Measurements from ENCODE around the gene APBA3.
A peak's percentile ranks its signal among the peaks of the same experiment; 100 is the strongest.

The APBA3 gene

GRCh38 chr19:3761382-3762129 lies at the start of gene APBA3:
APBA3 (minus strand) TSS chr19:3761692; CDS start chr19:3760264, 1,428 bp downstream.
- in situ Hi-C loops (cut with HindIII; ENCODE audit: low pct_ligation_motif_present, low pct_unique_long_range_greater_than_20kb, low sequenced_read_pairs): no loop called here
- peak; percentile 87 for DNase-seq

- DNase-seq: no peak
- in situ Hi-C loops (cut with HindIII; ENCODE audit: low pct_ligation_motif_present, low pct_unique_long_range_greater_than_20kb, low sequenced_read_pairs): no loop called here
Observed at GRCh38 chr19:3810708-3811355, 49.3 kb upstream of the APBA3 start.

- in situ Hi-C loops (cut with HindIII; ENCODE audit: low pct_ligation_motif_present, low pct_unique_long_range_greater_than_20kb, low sequenced_read_pairs): no loop called here
- DNase-seq: no peak
Observed at GRCh38 chr19:3809881-3810707, 48.6 kb upstream of the APBA3 start.

GRCh38 chr19:3808420-3809143 lies 47.1 kb upstream of the APBA3 start:
- no peak for DNase-seq
- in situ Hi-C loops (cut with HindIII; ENCODE audit: low pct_ligation_motif_present, low pct_unique_long_range_greater_than_20kb, low sequenced_read_pairs): no loop called here

GRCh38 chr19:3807574-3808354 lies 46.3 kb upstream of the APBA3 start:
- DNase-seq: no peak
- in situ Hi-C loops (cut with HindIII; ENCODE audit: low pct_ligation_motif_present, low pct_unique_long_range_greater_than_20kb, low sequenced_read_pairs): no loop called here

GRCh38 chr19:3807131-3807480 lies 45.6 kb upstream of the APBA3 start:
- no peak for DNase-seq
- in situ Hi-C loops (cut with HindIII; ENCODE audit: low pct_ligation_motif_present, low pct_unique_long_range_greater_than_20kb, low sequenced_read_pairs): no loop called here

- in situ Hi-C loops (cut with HindIII; ENCODE audit: low pct_ligation_motif_present, low pct_unique_long_range_greater_than_20kb, low sequenced_read_pairs): no loop called here
Observed at GRCh38 chr19:3805859-3806258, 44.4 kb upstream of the APBA3 start.

GRCh38 chr19:3804429-3804828 lies 42.9 kb upstream of the APBA3 start:
- in situ Hi-C loops (cut with HindIII; ENCODE audit: low pct_ligation_motif_present, low pct_unique_long_range_greater_than_20kb, low sequenced_read_pairs): no loop called here
- DNase-seq: no peak

More at GRCh38 chr19:3805859-3806258, 44.4 kb upstream of the APBA3 start:
- no peak for DNase-seq

- DNase-seq: no peak
- in situ Hi-C loops (cut with HindIII; ENCODE audit: low pct_ligation_motif_present, low pct_unique_long_range_greater_than_20kb, low sequenced_read_pairs): no loop called here
Observed at GRCh38 chr19:3803986-3804385, 42.5 kb upstream of the APBA3 start.

GRCh38 chr19:3803114-3803888 lies 41.8 kb upstream of the APBA3 start:
- in situ Hi-C loops (cut with HindIII; ENCODE audit: low pct_ligation_motif_present, low pct_unique_long_range_greater_than_20kb, low sequenced_read_pairs): no loop called here

GRCh38 chr19:3801412-3802096 lies 40.1 kb upstream of the APBA3 start:
- in situ Hi-C loops (cut with HindIII; ENCODE audit: low pct_ligation_motif_present, low pct_unique_long_range_greater_than_20kb, low sequenced_read_pairs): no loop called here
- DNase-seq: no peak

More at GRCh38 chr19:3803114-3803888, 41.8 kb upstream of the APBA3 start:
- DNase-seq: no peak

- in situ Hi-C loops (cut with HindIII; ENCODE audit: low pct_ligation_motif_present, low pct_unique_long_range_greater_than_20kb, low sequenced_read_pairs): no loop called here
- no peak for DNase-seq
Observed at GRCh38 chr19:3800996-3801395, 39.5 kb upstream of the APBA3 start.

- in situ Hi-C loops (cut with HindIII; ENCODE audit: low pct_ligation_motif_present, low pct_unique_long_range_greater_than_20kb, low sequenced_read_pairs): no loop called here
- DNase-seq: no peak
Observed at GRCh38 chr19:3798137-3798536, 36.6 kb upstream of the APBA3 start.

- in situ Hi-C loops (cut with HindIII; ENCODE audit: low pct_ligation_motif_present, low pct_unique_long_range_greater_than_20kb, low sequenced_read_pairs): no loop called here
- no peak for DNase-seq
Observed at GRCh38 chr19:3796358-3796757, 34.9 kb upstream of the APBA3 start.

- in situ Hi-C loops (cut with HindIII; ENCODE audit: low pct_ligation_motif_present, low pct_unique_long_range_greater_than_20kb, low sequenced_read_pairs): no loop called here
- no peak for DNase-seq
Observed at GRCh38 chr19:3793799-3794198, 32.3 kb upstream of the APBA3 start.

- no peak for DNase-seq
- in situ Hi-C loops (cut with HindIII; ENCODE audit: low pct_ligation_motif_present, low pct_unique_long_range_greater_than_20kb, low sequenced_read_pairs): no loop called here
Observed at GRCh38 chr19:3792114-3792513, 30.6 kb upstream of the APBA3 start.

GRCh38 chr19:3790941-3791340 lies 29.4 kb upstream of the APBA3 start:
- no peak for DNase-seq
- in situ Hi-C loops (cut with HindIII; ENCODE audit: low pct_ligation_motif_present, low pct_unique_long_range_greater_than_20kb, low sequenced_read_pairs): no loop called here

Data from ACHN (cell line).